Measurements from ENCODE around the gene RHEX.

DNA sequence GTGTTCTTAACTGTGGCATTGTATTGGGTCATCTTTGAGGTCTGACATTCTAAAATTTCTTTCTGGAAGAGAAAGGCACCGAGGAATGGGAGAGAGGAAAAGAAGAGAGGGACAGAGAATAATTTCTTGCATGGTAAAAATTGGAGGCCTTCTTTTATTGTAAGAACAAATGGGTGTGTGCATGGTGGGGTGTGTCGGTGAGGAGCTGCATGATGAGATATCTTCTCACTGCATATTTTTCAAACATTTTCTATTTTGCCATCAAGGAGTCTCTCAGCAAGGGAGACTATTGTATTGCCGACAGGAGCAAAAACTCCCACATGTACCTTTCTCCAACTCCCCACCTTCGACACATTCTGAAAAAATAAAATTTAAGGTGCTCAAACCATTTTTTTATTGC lies 22.8 kb upstream of the RHEX start:
- TF ChIP-seq NFE2L2 (IDR thresholded peaks at IDR 0.05; ENCODE audit: low read length) (no peak), XRCC5 (optimal IDR thresholded peaks at IDR 0.05; ENCODE audit: low read length) (no peak), POLR2A (IDR thresholded peaks at IDR 0.05; ENCODE audit: insufficient read depth in 1 of 2, low read depth in 2 of 2, low read length in 2 of 2) (no peak), CBX1 (IDR thresholded peaks at IDR 0.05; ENCODE audit: low read depth) (no peak), ZFP1 (CRISPR knock-in tag; IDR thresholded peaks at IDR 0.05) (no peak), CREB1 (IDR thresholded peaks at IDR 0.05) (no peak), CREB1 (CRISPR knock-in tag; IDR thresholded peaks at IDR 0.05) (no peak), SP1 (IDR thresholded peaks at IDR 0.05) (no peak), SP1 (CRISPR knock-in tag; IDR thresholded peaks at IDR 0.05) (no peak), ZNF879 (CRISPR knock-in tag; IDR thresholded peaks at IDR 0.05) (no peak), HNF4G (IDR thresholded peaks at IDR 0.05; ENCODE audit: borderline replicate concordance, low read depth, low read length) (no peak), HNF4G (CRISPR knock-in tag; IDR thresholded peaks at IDR 0.05; ENCODE audit: borderline replicate concordance, low read depth) (no peak), WIZ (CRISPR knock-in tag; IDR thresholded peaks at IDR 0.05) (no peak), TBX2 (CRISPR knock-in tag; IDR thresholded peaks at IDR 0.05; ENCODE audit: borderline replicate concordance) (no peak), CBFB (CRISPR knock-in tag; IDR thresholded peaks at IDR 0.05) (no peak)
- TF ChIP-seq, protein P1, sequence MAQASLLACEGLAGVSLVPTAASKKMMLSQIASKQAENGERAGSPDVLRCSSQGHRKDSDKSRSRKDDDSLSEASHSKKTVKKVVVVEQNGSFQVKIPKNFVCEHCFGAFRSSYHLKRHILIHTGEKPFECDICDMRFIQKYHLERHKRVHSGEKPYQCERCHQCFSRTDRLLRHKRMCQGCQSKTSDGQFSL (CRISPR knock-in tag; IDR thresholded peaks at IDR 0.05), result no peak

Measured in HepG2 (cell line).